ENCODE data around the gene NFYC. TPM values are rescaled to one million over a fixed set of nuclear protein-coding genes. Genes with fewer than 3 reads are reported as not detected.
A peak's percentile ranks its signal among the peaks of the same experiment; 100 is the strongest.

Gene NFYC
- total and polyA plus RNA-seq, 2 experiments from 2014 or later: 36.2 to 42.7 TPM

DNA sequence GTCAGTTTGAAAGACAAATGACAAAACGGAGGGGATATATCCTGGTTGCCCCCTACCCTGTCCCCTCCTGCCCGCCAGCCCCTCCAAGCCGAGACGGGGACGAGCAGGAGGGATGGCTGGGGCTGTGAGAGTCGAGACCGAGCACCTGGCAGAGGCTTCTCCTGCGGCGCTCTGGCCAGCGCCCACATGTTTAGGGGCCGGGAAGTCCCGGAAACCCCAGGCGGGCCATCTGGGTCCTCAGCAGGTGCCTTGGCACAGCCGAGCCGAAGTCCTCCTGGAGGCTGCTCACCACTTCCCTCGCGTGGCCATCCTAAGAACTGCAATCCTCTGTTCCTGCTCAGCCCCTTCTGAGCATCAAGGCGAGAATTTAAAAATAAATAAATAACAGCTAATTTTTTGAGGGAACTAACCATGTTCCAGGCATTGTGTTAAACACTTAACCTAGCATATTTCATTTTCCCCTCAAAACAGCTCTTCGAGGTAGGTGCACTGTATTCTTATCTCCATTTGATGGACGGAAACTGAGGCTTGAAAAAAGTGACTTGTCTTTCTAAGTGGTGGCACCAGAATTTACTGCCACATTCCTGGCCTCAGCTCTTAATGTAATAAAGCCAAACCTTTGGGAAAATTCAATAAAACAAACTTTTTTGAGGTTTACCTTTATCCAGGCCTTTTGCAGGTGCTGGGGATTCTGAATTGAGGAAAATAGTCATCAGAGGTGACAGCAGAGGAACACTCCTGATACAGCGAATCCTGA is 22.6 kb upstream of the NFYC start:
- Histone ChIP-seq H2AFZ (peak overlapping the region; percentile 87; the same call in 1 of the 2 replicates), H4K20me1 (replicated peaks; ENCODE audit: insufficient read depth) (no peaks in the 10 kb centered on the region), H3K4me1 (ENCODE audit: insufficient read depth) (peaks cover 14% of the 10 kb centered on the region), H3F3A (replicated peaks; ENCODE audit: low read depth) (no peaks in the 10 kb centered on the region), H3K4me3 (peak overlapping the region; percentile 47), H3K79me2 (replicated peaks; ENCODE audit: insufficient read depth) (no peaks in the 10 kb centered on the region), H3K9me2 (ENCODE audit: insufficient read depth) (no peaks in the 10 kb centered on the region), H3K27me3 (ENCODE audit: insufficient read depth) (no peaks in the 10 kb centered on the region), H3K36me3 (ENCODE audit: insufficient read depth) (no peaks in the 10 kb centered on the region), H3K4me2 (peak overlapping the region; percentile 76), H3K27ac (ENCODE audit: low read depth) (no peak overlapping the region)
- Mint-ChIP-seq H3K27me3 (ENCODE audit: insufficient read depth, low read depth, poor library complexity) (peaks cover 17% of the 10 kb centered on the region), H3K4me3 (peak overlapping the region; percentile 50), H3K27ac (no peak overlapping the region), H3K36me3 (ENCODE audit: low read depth) (no peaks in the 10 kb centered on the region), H3K4me1 (peaks cover 14% of the 10 kb centered on the region), H3K9me3 (no peaks in the 10 kb centered on the region)
- TF ChIP-seq ZNF331 (CRISPR knock-in tag; IDR thresholded peaks at IDR 0.05; ENCODE audit: low read depth): no peak
- TF ChIP-seq, protein P1, sequence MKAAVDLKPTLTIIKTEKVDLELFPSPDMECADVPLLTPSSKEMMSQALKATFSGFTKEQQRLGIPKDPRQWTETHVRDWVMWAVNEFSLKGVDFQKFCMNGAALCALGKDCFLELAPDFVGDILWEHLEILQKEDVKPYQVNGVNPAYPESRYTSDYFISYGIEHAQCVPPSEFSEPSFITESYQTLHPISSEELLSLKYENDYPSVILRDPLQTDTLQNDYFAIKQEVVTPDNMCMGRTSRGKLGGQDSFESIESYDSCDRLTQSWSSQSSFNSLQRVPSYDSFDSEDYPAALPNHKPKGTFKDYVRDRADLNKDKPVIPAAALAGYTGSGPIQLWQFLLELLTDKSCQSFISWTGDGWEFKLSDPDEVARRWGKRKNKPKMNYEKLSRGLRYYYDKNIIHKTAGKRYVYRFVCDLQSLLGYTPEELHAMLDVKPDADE (IDR thresholded peaks at IDR 0.05): no peak
- TF ChIP-seq EZH2phosphoT487 (IDR thresholded peaks at IDR 0.05; ENCODE audit: unreplicated experiment): no peak
- TF ChIP-seq JUNB (IDR thresholded peaks at IDR 0.05; ENCODE audit: unreplicated experiment): no peak
- TF ChIP-seq, protein P2, sequence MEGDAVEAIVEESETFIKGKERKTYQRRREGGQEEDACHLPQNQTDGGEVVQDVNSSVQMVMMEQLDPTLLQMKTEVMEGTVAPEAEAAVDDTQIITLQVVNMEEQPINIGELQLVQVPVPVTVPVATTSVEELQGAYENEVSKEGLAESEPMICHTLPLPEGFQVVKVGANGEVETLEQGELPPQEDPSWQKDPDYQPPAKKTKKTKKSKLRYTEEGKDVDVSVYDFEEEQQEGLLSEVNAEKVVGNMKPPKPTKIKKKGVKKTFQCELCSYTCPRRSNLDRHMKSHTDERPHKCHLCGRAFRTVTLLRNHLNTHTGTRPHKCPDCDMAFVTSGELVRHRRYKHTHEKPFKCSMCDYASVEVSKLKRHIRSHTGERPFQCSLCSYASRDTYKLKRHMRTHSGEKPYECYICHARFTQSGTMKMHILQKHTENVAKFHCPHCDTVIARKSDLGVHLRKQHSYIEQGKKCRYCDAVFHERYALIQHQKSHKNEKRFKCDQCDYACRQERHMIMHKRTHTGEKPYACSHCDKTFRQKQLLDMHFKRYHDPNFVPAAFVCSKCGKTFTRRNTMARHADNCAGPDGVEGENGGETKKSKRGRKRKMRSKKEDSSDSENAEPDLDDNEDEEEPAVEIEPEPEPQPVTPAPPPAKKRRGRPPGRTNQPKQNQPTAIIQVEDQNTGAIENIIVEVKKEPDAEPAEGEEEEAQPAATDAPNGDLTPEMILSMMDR (conservative IDR thresholded peaks at IDR 0.05; ENCODE audit: low read depth in 2 of 2): peak; percentile 85 to 87
- TF ChIP-seq EZH2 (IDR thresholded peaks at IDR 0.05; ENCODE audit: low read depth, unreplicated experiment): no peak
- no peak for TF ChIP-seq ZNF114 (CRISPR knock-in tag; IDR thresholded peaks at IDR 0.05)
- peak; percentile 50 for ATAC-seq
- peak; percentile 88 for DNase-seq (ENCODE audit: low spot score)

DNA sequence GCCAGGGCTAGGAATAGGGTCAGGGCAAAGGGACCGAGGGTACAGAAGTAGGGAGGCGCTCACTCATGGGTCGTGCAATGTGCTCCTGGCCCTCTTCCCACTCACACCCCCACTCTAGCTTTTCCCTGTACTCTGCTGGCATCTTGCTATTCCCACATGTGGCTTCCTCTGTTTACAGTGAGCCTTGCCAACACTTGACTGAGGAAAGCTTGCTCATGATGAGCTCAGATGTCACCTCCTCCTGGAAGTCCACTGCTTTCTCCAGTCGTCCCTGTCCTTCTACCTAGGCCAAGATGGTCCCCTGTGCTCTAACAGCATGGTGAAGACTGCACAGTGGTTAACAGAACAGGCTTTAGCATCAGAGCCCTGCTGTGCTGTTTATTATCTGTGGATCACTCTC is 18.1 kb upstream of the NFYC start:
- Mint-ChIP-seq H3K4me3 (no peak overlapping the region; the same call in 2 of the 3 replicates), H3K27me3 (ENCODE audit: insufficient read depth, low read depth, poor library complexity) (peaks cover 7% of the 10 kb centered on the region), H3K36me3 (ENCODE audit: low read depth) (no peaks in the 10 kb centered on the region), H3K4me1 (0 out of 3 replicates have a peak, but pooled peaks cover 2% of the 10 kb centered on the region), H3K9me3 (no peaks in the 10 kb centered on the region), H3K27ac (no peak overlapping the region)
- no peaks in the 10 kb centered on the region for H3K9me2 ChIP-seq (ENCODE audit: insufficient read depth)
- no peak overlapping the region for H2AFZ ChIP-seq
- no peak overlapping the region for H3K4me3 ChIP-seq
- H3K79me2 ChIP-seq (replicated peaks; ENCODE audit: insufficient read depth): no peaks in the 10 kb centered on the region
- no peak overlapping the region for H3K27ac ChIP-seq (ENCODE audit: low read depth)
- no peaks in the 10 kb centered on the region for H3K27me3 ChIP-seq (ENCODE audit: insufficient read depth)
- H3F3A ChIP-seq (replicated peaks; ENCODE audit: low read depth): no peaks in the 10 kb centered on the region
- peaks cover 4% of the 10 kb centered on the region; the same call in 1 of the 2 replicates for H3K4me1 ChIP-seq (ENCODE audit: insufficient read depth)
- DNase-seq (ENCODE audit: low spot score) (no peak), ATAC-seq (no peak)
- no peak overlapping the region for H3K4me2 ChIP-seq
- H4K20me1 ChIP-seq (replicated peaks; ENCODE audit: insufficient read depth): no peaks in the 10 kb centered on the region
- TF ChIP-seq POLR2AphosphoS5 (IDR thresholded peaks at IDR 0.05; ENCODE audit: low read depth): no peak
- H3K36me3 ChIP-seq (ENCODE audit: insufficient read depth): no peaks in the 10 kb centered on the region

Data from GM23338 (cell line).